Stimulated activated effector memory CD8-positive, alpha-beta T cell treated with anti-CD3 and anti-CD28 coated beads, Interleukin-12 subunit alpha, Interleukin-12 subunit beta, amount 100 ng/mL, for 72 hours (primary cell): ENCODE measurements around the gene HEATR5B.
"Not testable (repeated sequence)": the region's sequence is repeated elsewhere in the genome, so short reads cannot be mapped to it uniquely, and the experiment has no call there.

Experiments used
- ATAC-seq: fragments of 150-1000 bp; cut with Tn5 transposase; 2 replicates; pipeline ENCODE4 v1.10.0; 2021
- DNase-seq, 2 donors: peaks; one replicate each; pipeline ENCODE4 v3.0.0; 2021 to 2022; ENCODE audit warnings: low spot score in 2 of 2
- H3K27ac Mint-ChIP-seq: one replicate; pipeline ENCODE4 v1.8.0; 2022; ENCODE audit warnings: mild to moderate bottlenecking, mixed read lengths
- H3K36me3 Mint-ChIP-seq: one replicate; pipeline ENCODE4 v1.8.0; 2022; ENCODE audit warnings: mild to moderate bottlenecking, mixed read lengths
- H3K4me1 Mint-ChIP-seq: one replicate; pipeline ENCODE4 v1.8.0; 2022; ENCODE audit warnings: mixed read lengths
- H3K4me3 Mint-ChIP-seq: one replicate; pipeline ENCODE4 v1.8.0; 2022; ENCODE audit warnings: mild to moderate bottlenecking, mixed read lengths
- H3K9me3 Mint-ChIP-seq: one replicate; pipeline ENCODE4 v1.8.0; 2022; ENCODE audit warnings: mixed read lengths

HEATR5B gene

GRCh38 chr2:37020887-37021796 is 63.0 kb downstream of the HEATR5B start:
- H3K4me1 Mint-ChIP-seq = no peaks in the 10 kb centered on the region
- H3K4me3 Mint-ChIP-seq = no peak overlapping the region
- H3K9me3 Mint-ChIP-seq = no peaks in the 10 kb centered on the region
- H3K36me3 Mint-ChIP-seq = peaks cover 98% of the 10 kb centered on the region
- no peak overlapping the region for H3K27ac Mint-ChIP-seq
- ATAC-seq = no peak
- no peak for DNase-seq

- no peaks in the 10 kb centered on the region for H3K9me3 Mint-ChIP-seq
- no peaks in the 10 kb centered on the region for H3K4me1 Mint-ChIP-seq
- H3K36me3 Mint-ChIP-seq = peaks cover 98% of the 10 kb centered on the region
- no peak for ATAC-seq
- no peak overlapping the region for H3K27ac Mint-ChIP-seq
- DNase-seq = no peak
- no peak overlapping the region for H3K4me3 Mint-ChIP-seq
These were observed 63.8 kb downstream of the HEATR5B start for GRCh38 chr2:37020212-37020886.

GRCh38 chr2:37013315-37013641 is 70.9 kb downstream of the HEATR5B start:
- H3K9me3 Mint-ChIP-seq = no peaks in the 10 kb centered on the region
- peaks cover 95% of the 10 kb centered on the region for H3K36me3 Mint-ChIP-seq
- peaks cover 6% of the 10 kb centered on the region for H3K4me1 Mint-ChIP-seq
- DNase-seq (no peak), ATAC-seq (no peak)
- H3K4me3 Mint-ChIP-seq = no peak overlapping the region
- H3K27ac Mint-ChIP-seq = no peak overlapping the region

GRCh38 chr2:37011130-37011529 is 73.0 kb downstream of the HEATR5B start:
- Mint-ChIP-seq H3K36me3 (peaks cover 95% of the 10 kb centered on the region), H3K4me1 (peaks cover 6% of the 10 kb centered on the region), H3K27ac (no peak overlapping the region), H3K4me3 (no peak overlapping the region), H3K9me3 (no peaks in the 10 kb centered on the region)
- DNase-seq (no peak), ATAC-seq (no peak)

- DNase-seq = no peak
- Mint-ChIP-seq H3K9me3 (no peaks in the 10 kb centered on the region), H3K4me3 (no peak overlapping the region), H3K27ac (peak overlapping the region; percentile 56), H3K36me3 (peaks cover 94% of the 10 kb centered on the region), H3K4me1 (peaks cover 10% of the 10 kb centered on the region)
- peak; percentile 85 for ATAC-seq
These were observed 78.9 kb downstream of the HEATR5B start for GRCh38 chr2:37005118-37005868.

DNA sequence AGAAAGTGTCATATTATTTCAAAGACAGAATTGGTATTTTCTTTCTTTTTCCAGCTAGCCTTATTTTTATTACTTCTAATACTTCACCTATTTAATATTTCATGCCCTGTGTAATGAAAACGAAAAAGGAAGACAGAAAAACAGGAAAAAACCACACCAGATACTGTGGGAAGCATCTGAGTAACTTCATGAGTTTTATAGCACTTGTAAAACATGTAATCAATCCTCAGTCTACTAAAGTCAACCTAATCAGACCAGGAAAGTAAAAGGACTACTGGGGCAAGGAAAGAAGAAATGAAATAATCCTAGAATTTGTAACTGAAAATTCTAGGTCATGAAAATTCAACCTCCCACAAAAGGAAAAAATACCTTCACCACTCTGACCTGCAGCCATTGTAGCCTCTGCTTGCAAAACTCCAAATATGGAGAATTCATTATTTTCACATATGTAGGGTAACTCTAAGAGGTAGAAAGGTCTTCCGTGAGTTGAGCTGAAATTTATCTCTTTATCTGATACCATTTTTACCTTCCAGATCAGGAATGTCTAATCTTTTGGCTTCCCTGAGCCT is 83.1 kb downstream of the HEATR5B start:
- DNase-seq (no peak), ATAC-seq (no peak)
- peaks cover 96% of the 10 kb centered on the region for H3K36me3 Mint-ChIP-seq
- H3K27ac Mint-ChIP-seq = no peak overlapping the region
- no peak overlapping the region for H3K4me3 Mint-ChIP-seq
- no peaks in the 10 kb centered on the region for H3K9me3 Mint-ChIP-seq
- peaks cover 10% of the 10 kb centered on the region for H3K4me1 Mint-ChIP-seq

- H3K9me3 Mint-ChIP-seq = no peaks in the 10 kb centered on the region
- H3K36me3 Mint-ChIP-seq = peaks cover 94% of the 10 kb centered on the region
- ATAC-seq = no peak
- no peak for DNase-seq
- H3K4me1 Mint-ChIP-seq = peaks cover 8% of the 10 kb centered on the region
- no peak overlapping the region for H3K27ac Mint-ChIP-seq
- H3K4me3 Mint-ChIP-seq = no peak overlapping the region
These were observed 83.9 kb downstream of the HEATR5B start for GRCh38 chr2:37000318-37000717.

DNA sequence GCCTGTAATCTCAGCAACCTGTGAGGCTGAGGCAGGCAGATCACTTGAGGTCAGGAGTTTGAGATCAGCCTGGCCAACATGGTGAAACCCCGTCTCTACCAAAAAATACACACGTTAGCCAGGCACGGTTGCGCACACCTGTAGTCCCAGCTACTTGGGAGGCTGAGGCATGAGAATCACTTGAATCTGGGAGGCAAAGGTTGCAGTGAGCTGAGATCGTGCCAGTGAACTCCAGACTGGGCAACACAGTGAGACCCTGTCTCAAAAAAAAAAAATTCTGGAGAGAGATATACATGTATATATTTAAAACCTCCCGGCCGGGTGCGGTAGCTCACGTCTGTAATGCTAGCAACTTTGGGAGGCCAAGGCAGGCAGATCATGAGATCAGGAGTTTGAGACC is 84.8 kb downstream of the HEATR5B start:
- peaks cover 90% of the 10 kb centered on the region for H3K36me3 Mint-ChIP-seq

DNA sequence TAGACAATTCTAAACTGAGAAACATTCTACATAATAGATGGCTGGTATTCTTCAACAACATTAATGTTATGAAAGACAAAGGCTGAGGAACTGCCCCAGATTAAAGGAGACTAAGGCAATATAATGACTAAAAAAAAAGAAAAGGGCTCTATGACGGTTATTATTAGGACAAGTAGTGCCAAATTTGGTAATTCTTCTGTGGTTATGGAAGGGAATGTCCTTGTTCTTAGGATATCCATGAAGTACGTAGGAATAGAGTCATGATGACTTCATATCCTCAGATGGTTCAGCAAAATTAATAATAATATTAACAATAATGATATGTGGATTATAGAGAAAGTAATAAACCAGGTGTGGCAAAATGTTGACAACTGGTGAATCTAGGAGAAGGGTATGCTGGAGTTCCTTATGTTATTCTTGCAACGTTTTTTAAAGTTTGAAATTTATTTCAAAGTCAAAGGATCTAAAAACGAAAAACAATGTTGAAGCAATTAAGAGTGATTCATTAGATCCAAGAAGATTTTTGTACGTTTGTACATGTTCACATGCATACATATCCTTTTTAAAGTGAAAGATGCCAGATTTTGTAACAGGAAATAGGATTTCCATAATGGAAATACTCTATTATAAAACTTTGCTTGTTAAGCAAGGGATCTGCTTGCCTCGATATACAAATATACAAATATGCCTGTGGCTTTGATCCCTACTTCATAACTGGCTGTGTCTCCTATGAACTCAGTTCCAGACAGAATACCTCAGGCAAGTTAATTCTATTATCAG is 90.1 kb downstream of the HEATR5B start:
- Mint-ChIP-seq H3K4me3 (no peak overlapping the region), H3K4me1 (no peaks in the 10 kb centered on the region), H3K36me3 (peaks cover 66% of the 10 kb centered on the region), H3K27ac (no peak overlapping the region), H3K9me3 (no peaks in the 10 kb centered on the region)
- DNase-seq (no peak), ATAC-seq (no peak)

More for the DNA sequence above, 84.8 kb downstream of the HEATR5B start:
- not testable (repeated sequence) for H3K9me3 Mint-ChIP-seq, H3K27ac Mint-ChIP-seq, H3K4me3 Mint-ChIP-seq, H3K4me1 Mint-ChIP-seq, ATAC-seq, DNase-seq

- Mint-ChIP-seq H3K4me3 (no peak overlapping the region), H3K9me3 (no peaks in the 10 kb centered on the region), H3K36me3 (peaks cover 52% of the 10 kb centered on the region), H3K27ac (no peak overlapping the region), H3K4me1 (no peaks in the 10 kb centered on the region)
- no peak for ATAC-seq
- no peak for DNase-seq
These were observed 96.2 kb downstream of the HEATR5B start for GRCh38 chr2:36988008-36988407.

DNA sequence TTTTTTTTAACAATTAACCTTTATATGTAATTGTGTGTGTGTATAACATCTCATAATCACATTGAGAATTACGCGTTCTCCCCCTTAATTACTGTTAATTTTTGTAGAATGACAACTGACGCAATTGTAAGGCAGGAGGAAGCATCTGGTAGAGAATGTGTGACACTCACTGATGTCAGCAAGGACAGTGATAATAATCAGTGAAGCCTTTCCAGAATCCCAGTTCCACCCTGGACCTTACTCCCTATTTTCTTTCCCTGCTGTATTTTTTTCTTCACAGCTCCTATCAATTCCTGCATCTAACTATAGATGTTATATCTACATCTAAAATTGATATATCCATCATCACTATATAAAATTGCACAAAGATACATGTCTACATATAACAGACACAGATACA is 101.7 kb downstream of the HEATR5B start:
- H3K9me3 Mint-ChIP-seq = no peaks in the 10 kb centered on the region
- H3K36me3 Mint-ChIP-seq = peaks cover 51% of the 10 kb centered on the region
- H3K4me1 Mint-ChIP-seq = no peaks in the 10 kb centered on the region
- ATAC-seq = no peak
- H3K27ac Mint-ChIP-seq = no peak overlapping the region
- no peak overlapping the region for H3K4me3 Mint-ChIP-seq
- DNase-seq = no peak

DNA sequence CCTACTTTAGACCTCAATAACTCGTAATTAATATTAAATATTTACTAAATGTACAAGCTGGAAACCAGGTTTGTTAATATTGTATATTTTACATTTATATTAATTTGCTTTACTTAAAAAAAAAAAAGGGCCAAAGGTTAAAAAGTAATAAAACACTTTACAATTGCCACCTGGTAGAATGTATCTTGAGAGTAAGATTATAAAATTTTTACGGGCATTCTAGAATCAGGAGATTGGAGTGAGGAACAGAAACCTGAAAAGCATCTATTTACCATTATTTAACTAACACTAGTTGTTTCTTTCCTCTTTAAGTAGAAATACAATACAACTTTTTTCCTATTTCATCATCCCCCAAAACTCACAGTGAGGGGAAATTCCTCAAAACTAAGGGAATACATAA is 102.3 kb downstream of the HEATR5B start:
- Mint-ChIP-seq H3K36me3 (peaks cover 45% of the 10 kb centered on the region), H3K9me3 (no peaks in the 10 kb centered on the region), H3K27ac (no peak overlapping the region), H3K4me1 (no peaks in the 10 kb centered on the region), H3K4me3 (no peak overlapping the region)
- no peak for ATAC-seq
- no peak for DNase-seq

GRCh38 chr2:36979007-36979406 is 105.2 kb downstream of the HEATR5B start:
- H3K27ac Mint-ChIP-seq = peak overlapping the region; percentile 32
- not testable (repeated sequence) for H3K4me3 Mint-ChIP-seq, H3K4me1 Mint-ChIP-seq, DNase-seq, H3K9me3 Mint-ChIP-seq, ATAC-seq
- peaks cover 34% of the 10 kb centered on the region for H3K36me3 Mint-ChIP-seq

GRCh38 chr2:36976065-36976464 is 108.1 kb downstream of the HEATR5B start:
- DNase-seq (no peak), ATAC-seq (no peak)
- Mint-ChIP-seq H3K9me3 (no peaks in the 10 kb centered on the region), H3K4me3 (no peak overlapping the region), H3K4me1 (no peaks in the 10 kb centered on the region), H3K27ac (no peak overlapping the region), H3K36me3 (peaks cover 27% of the 10 kb centered on the region)

DNA sequence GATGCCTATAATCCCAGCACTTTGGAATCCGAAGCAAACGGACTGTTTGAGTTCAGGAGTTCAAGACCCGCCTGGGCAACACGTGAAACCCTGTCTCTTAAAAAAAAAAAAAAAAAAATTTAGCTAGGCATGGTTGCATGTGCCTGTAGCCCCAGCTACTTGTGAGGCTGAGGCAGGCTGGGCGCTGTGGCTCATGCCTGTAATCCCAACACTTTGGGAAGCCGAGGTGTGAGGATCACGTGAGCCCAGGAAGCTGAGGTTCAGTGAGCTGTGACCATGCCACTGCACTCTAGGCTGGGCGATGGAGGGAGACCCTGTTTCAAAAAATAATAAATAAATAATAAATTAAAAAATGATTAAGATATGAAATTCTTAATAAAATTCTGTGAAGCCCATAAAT is 108.9 kb downstream of the HEATR5B start:
- Mint-ChIP-seq H3K9me3 (no peaks in the 10 kb centered on the region), H3K4me3 (no peak overlapping the region), H3K4me1 (no peaks in the 10 kb centered on the region), H3K36me3 (peaks cover 19% of the 10 kb centered on the region), H3K27ac (no peak overlapping the region)
- no peak for ATAC-seq
- no peak for DNase-seq
